Measurements from ENCODE around the gene ELOVL3. TPM values are rescaled to one million over a fixed set of nuclear protein-coding genes. Genes with fewer than 3 reads are reported as not detected.

Gene ELOVL3
- total RNA-seq, 1 donor from 2014 or later: 0.48 TPM

GRCh38 chr10:102202386-102202785 lies 23.7 kb upstream of the ELOVL3 start:
- FAIRE-seq: no peak
- Mint-ChIP-seq H3K4me3 (ENCODE audit: unreplicated experiment) (no peak overlapping the region), H3K27me3 (ENCODE audit: low read depth, unreplicated experiment) (peaks cover 25% of the 10 kb centered on the region), H3K9me3 (ENCODE audit: unreplicated experiment) (peaks cover 28% of the 10 kb centered on the region), H3K36me3 (ENCODE audit: low read depth, unreplicated experiment) (peaks cover 2% of the 10 kb centered on the region), H3K4me1 (ENCODE audit: low read depth, unreplicated experiment) (no peaks in the 10 kb centered on the region), H3K27ac (ENCODE audit: unreplicated experiment) (no peak overlapping the region)
- no peaks in the 10 kb centered on the region for H4K20me1 ChIP-seq (ENCODE audit: insufficient read depth, low read length)
- no peak overlapping the region for H3K4me3 ChIP-seq (ENCODE audit: insufficient read depth, low read depth, low read length)
- H3K27me3 ChIP-seq (ENCODE audit: insufficient read depth, low read length): peaks cover 8% of the 10 kb centered on the region
- TF ChIP-seq CTCF (IDR thresholded peaks at IDR 0.05; ENCODE audit: insufficient read depth, low read depth, low read length) (no peak), EZH2 (IDR thresholded peaks at IDR 0.05; ENCODE audit: insufficient read depth, low read length) (no peak)
- H3K79me2 ChIP-seq (ENCODE audit: insufficient read depth, low read length): no peaks in the 10 kb centered on the region
- H3K9ac ChIP-seq (ENCODE audit: low read length): no peak overlapping the region
- H3K27ac ChIP-seq (ENCODE audit: low read depth, low read length): no peak overlapping the region
- no peak overlapping the region for H3K4me2 ChIP-seq (ENCODE audit: low read length)
- no peaks in the 10 kb centered on the region for H3K4me1 ChIP-seq (ENCODE audit: insufficient read depth, low read length)
- no peaks in the 10 kb centered on the region for H3K36me3 ChIP-seq (ENCODE audit: insufficient read depth, low read length)
- peaks cover 10% of the 10 kb centered on the region for H3K9me3 ChIP-seq (ENCODE audit: insufficient read depth, low read depth, low read length)
- no peak overlapping the region for H2AFZ ChIP-seq (ENCODE audit: low read depth, low read length)
- DNase-seq (ENCODE audit: low read depth): no peak

DNA sequence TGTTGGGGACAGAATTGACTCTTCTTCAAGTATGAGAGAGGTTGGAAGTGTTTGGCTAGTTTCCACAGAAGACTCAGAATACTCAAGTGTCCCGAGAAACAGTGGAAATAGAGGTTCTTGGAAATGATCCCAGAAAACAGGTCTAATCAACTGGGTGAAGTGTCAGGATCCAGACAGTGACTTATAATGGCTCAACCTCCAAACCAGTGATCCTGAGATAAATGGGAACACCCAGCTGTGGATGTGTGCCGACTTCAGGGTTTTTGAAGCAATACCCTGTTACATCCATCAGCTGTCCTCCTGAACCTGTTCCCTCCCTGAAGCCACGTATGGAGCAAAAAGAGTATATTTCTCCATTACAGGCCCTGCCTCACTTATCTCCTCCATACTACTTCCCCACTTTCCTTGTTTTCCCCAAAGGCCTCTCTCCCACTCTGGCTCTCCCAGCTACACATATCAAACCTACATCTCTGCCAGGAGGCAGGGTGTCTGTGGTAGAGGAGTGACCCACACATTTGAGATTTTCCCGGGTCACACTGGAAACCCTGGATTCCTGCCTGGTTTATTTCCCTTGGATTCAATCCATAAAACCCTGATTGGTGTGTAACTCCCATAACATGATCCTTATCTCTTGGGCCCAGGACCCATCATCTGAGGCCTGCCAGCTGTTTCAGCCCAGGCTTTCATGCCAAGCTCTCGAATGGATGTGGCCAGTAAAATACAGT lies 17.6 kb upstream of the ELOVL3 start:
- FAIRE-seq: no peak
- H3K4me3 Mint-ChIP-seq (ENCODE audit: unreplicated experiment): no peak overlapping the region

More for the DNA sequence above, 17.6 kb upstream of the ELOVL3 start:
- Mint-ChIP-seq H3K36me3 (ENCODE audit: low read depth, unreplicated experiment) (peaks cover 2% of the 10 kb centered on the region), H3K4me1 (ENCODE audit: low read depth, unreplicated experiment) (no peaks in the 10 kb centered on the region), H3K27me3 (ENCODE audit: low read depth, unreplicated experiment) (peaks cover 8% of the 10 kb centered on the region), H3K9me3 (ENCODE audit: unreplicated experiment) (peaks cover 9% of the 10 kb centered on the region), H3K27ac (ENCODE audit: unreplicated experiment) (no peak overlapping the region)
- Histone ChIP-seq H4K20me1 (ENCODE audit: insufficient read depth, low read length) (no peaks in the 10 kb centered on the region), H2AFZ (ENCODE audit: low read depth, low read length) (no peak overlapping the region), H3K27me3 (ENCODE audit: insufficient read depth, low read length) (peaks cover 8% of the 10 kb centered on the region), H3K27ac (ENCODE audit: low read depth, low read length) (no peak overlapping the region), H3K9ac (ENCODE audit: low read length) (no peak overlapping the region), H3K4me3 (ENCODE audit: insufficient read depth, low read depth, low read length) (no peak overlapping the region), H3K4me2 (ENCODE audit: low read length) (no peak overlapping the region), H3K4me1 (ENCODE audit: insufficient read depth, low read length) (no peaks in the 10 kb centered on the region), H3K36me3 (ENCODE audit: insufficient read depth, low read length) (no peaks in the 10 kb centered on the region), H3K79me2 (ENCODE audit: insufficient read depth, low read length) (no peaks in the 10 kb centered on the region), H3K9me3 (ENCODE audit: insufficient read depth, low read depth, low read length) (peaks cover 10% of the 10 kb centered on the region)
- no peak for TF ChIP-seq CTCF (IDR thresholded peaks at IDR 0.05; ENCODE audit: insufficient read depth, low read depth, low read length)
- TF ChIP-seq EZH2 (IDR thresholded peaks at IDR 0.05; ENCODE audit: insufficient read depth, low read length): no peak
- DNase-seq (ENCODE audit: low read depth): peak; percentile 38

Data from astrocyte (in vitro differentiated cells and primary cell).